Measurements from ENCODE around the gene ACSF3. TPM values are rescaled to one million over a fixed set of nuclear protein-coding genes. Genes with fewer than 3 reads are reported as not detected.
"Not testable (repeated sequence)": the region's sequence is repeated elsewhere in the genome, so short reads cannot be mapped to it uniquely, and the experiment has no call there.

ACSF3 gene
- total RNA-seq, 2 experiments from 2014 or later = 36.5 to 39.2 TPM

DNA sequence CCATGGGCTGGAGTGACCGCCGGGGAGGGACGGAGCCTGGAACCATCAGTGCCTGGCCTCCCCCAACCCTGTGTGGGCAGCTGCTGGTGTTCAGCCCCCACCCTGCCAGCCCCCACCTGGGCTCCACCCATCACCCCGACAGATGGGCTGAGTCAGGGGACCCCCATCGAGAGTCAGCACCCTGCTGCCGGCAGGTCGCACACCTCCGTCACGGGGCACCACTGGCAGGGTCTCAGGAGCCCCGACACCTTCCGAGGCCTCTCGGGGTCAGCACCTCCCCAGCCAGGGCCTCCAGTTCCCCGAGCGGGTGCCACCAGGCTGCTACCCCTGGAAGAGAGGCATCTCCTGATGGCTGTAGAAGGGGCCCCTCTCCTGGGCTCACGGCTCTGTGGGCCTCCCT, 38.3 kb upstream of the ACSF3 start:
- CTCF ChIA-PET = no interaction called here

GRCh38 chr16:89055894-89056555, 37.6 kb upstream of the ACSF3 start:
- POLR2A ChIA-PET = no interaction called here
- CTCF ChIA-PET = no interaction called here

More for the DNA sequence above, 38.3 kb upstream of the ACSF3 start:
- POLR2A ChIA-PET = no interaction called here

- ChIA-PET CTCF (no interaction called here), POLR2A (no interaction called here)
Observed at GRCh38 chr16:89056592-89056991, 37.1 kb upstream of the ACSF3 start.

DNA sequence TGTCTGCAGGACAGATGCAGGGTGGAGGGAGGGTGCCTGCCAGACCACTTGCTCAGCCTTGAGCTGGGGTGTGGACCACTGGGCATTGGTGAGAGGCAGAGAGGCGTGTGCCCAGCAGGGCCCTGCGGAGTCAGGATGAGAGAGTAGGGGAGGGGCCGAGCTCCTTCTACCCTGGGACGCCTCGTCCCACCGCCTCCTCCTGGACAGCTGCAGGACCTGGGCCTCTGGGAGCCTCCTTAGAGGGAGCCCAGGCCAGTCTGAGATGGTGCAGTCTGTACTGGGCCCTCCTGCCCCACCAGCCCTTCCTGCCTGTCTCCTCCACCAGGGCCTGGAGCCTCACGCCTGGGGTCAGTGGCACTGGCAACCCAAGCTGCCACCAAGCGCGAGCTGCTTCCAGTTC, 35.9 kb upstream of the ACSF3 start:
- CTCF ChIA-PET = no interaction called here
- POLR2A ChIA-PET = interaction anchor here (0.6 kb wide), 1 partner anchor 620 kb away, joined by 4 read pairs; no protein-coding TSS in a partner anchor

DNA sequence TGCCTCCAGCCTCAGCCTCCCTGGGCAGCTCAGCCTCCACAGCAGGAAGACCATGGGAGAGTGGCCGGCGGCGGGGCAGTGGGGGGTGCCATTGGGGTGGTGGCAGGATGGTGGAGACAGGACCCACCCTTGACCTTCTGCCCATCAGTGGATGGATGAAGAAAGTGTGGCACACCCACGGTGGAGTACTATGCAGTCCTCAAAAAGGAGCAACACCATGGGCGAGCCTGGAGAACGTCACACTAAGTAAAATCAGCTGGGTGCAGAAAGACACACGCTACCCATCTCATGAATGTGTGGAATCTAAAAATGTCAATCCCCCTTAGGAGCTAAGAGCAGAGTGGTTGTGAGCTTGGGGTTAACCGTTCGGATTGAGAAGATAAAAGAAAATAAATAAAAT, 34.8 kb upstream of the ACSF3 start:
- ChIA-PET POLR2A (no interaction called here), CTCF (no interaction called here)

DNA sequence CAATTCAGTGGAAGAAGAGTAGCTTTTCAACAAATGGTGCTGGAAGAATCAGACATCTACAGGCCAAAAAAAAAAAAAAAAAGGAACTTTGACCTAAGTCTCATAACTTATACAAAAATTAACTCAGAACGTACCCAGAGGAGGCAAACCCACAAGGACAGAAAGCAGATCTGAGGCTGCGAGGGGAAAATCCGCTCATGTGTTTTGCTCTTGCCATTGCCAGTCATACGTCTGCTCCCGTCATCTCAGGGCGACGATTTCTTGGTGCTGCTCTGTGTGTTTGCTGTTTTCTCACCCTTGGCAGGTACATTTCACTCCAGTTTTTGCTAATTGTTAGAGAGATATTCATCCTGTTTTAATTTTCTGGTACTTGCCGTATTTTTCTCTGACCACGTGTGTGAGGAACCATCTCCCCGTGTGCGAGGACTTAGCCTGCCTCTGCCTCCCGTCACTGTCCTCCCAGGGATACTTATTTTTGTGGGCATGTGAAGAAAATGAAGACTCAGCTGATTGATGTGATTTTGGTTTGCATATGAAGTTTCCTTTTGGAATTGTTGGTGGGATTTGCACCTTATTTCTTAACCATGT, 33.4 kb upstream of the ACSF3 start:
- POLR2A ChIA-PET = no interaction called here
- CTCF ChIA-PET = no interaction called here

DNA sequence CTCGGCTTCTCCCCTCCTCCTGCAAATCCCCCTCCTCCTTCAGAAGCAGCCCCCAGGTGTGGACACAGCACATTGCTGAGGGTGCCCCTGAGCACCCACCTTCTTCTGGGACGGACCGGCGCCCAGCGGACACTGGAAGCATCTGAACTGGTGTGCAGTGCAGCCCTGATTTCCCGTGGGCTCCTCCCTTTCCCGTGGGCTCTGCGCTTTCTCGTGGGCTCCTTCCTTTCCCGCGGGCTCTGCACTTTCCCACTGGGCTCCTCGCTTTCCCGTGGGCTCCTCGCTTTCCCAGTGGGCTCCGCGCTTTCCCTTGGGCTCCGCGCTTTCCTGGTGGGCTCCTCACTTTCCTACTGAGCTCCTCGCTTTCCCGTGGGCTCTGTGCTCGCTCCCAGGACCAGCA, 32.6 kb upstream of the ACSF3 start:
- ChIA-PET CTCF (no interaction called here), POLR2A (interaction anchor here (0.5 kb wide), 1 partner anchor 12 kb away, joined by 6 read pairs; no protein-coding TSS in a partner anchor)

DNA sequence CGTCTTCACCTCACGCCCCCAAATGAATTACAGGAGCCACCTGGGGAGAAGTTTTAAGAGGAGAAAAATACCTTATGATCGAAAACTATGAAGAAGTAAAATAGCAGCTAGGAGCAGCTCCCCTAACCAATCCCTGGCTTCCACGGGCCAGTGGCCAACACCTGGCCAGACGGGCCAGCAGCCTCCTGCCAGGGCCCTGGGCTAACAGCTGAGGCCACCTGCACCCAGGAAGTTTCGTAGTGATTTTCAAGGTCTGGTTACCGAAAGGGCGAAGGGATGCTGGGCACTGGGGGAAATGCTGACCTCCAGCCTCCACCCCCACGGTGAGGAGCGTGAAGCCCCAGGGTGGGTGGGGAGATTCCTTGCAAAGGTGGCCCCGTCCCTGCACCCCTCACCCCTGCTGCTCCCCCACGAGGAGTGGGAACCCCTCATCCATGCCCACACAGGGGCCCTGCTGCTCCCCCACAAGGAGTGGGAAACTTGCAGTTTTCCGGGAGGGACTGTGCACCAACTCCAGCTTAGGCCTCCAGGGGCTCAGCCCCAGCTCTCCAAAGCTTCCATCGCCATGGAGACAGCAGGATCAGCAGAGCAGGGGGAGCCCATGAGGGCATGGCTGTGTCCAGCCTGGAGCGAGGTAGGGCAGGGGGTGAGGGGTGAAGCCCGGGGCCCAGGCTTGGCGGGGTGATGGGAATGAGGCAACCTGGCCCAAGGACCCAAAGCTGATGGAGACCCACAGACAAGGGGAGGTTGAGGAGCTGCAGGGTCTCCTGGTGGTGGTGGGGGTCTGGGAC, 31.9 kb upstream of the ACSF3 start:
- ChIA-PET POLR2A (interaction anchor here (0.5 kb wide), 1 partner anchor 11 kb away, joined by 6 read pairs; no protein-coding TSS in a partner anchor), CTCF (no interaction called here)

- POLR2A ChIA-PET = no interaction called here
- CTCF ChIA-PET = no interaction called here
Observed at GRCh38 chr16:89062389-89063345, 31.0 kb upstream of the ACSF3 start.

DNA sequence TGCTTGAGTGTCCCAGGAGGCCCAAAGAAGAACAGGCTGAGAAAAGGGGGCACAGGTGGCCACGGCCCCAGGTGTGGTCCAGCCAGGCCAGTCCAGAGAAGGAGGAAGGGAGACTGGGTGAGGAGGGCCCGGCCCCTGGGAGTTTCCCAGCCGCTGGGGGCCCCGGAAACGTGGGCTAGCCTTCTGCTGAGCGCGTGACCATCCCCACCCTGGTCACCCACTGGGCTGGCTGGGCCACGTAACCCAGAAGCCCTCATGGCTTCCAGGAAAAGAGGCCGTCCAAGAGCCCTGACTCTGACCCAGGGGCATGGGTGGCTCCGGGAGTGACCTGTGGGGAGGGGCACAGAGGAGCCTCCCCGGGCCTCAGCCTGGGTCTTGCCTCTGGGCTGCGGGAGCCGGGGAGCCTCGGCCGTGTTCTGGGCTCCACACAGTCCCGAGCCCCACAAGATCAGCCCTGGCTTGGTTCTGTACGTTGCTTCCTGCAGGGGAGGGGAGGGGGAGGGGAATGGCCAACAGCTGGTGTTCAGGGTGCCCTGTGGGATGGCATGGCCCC, 29.8 kb upstream of the ACSF3 start:
- POLR2A ChIA-PET = no interaction called here
- CTCF ChIA-PET = no interaction called here

- ChIA-PET CTCF (no interaction called here), POLR2A (no interaction called here)
Observed at GRCh38 chr16:89064606-89065457, 28.8 kb upstream of the ACSF3 start.

DNA sequence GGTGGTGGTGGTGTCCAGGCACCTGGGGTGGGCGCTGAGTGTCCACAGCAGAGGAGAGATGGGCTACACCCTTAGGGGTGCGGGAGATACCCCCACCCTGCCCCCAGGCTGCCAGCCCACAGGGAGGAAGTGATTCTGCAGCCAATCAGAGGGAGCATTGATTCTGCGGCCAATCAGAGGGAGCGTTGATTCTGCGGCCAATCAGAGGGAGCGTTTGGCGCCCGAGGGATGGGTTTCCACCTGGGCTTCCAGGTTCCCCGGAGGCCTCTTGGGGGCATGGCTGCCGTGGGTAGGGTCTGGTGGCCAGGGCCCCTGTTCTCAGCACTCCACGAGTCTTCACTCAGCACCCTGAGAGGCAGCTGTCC, 28.2 kb upstream of the ACSF3 start:
- ChIA-PET POLR2A (no interaction called here), CTCF (no interaction called here)

DNA sequence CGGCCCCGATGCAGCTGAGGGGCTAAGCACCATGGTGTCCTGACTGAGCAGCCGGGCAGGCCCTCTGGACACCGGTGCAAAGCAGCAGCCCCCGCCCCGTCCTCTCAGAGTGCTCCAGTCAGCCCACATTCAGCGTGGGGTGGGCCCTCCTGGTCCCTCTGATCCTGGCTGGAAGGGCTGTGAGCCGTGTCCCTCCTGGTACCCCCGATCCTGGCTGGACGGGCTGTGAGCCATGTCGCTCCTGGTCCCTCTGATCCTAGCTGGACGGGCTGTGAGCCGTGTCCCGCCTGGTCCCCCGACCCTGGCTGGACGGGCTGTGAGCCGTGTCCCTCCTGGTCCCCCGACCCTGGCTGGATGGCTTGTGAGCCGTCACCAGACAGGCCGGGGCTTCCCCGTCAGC, 26.9 kb upstream of the ACSF3 start:
- ChIA-PET POLR2A (no interaction called here), CTCF (no interaction called here)

- POLR2A ChIA-PET = no interaction called here
- CTCF ChIA-PET = no interaction called here
Observed at GRCh38 chr16:89067677-89068443, 25.8 kb upstream of the ACSF3 start.

DNA sequence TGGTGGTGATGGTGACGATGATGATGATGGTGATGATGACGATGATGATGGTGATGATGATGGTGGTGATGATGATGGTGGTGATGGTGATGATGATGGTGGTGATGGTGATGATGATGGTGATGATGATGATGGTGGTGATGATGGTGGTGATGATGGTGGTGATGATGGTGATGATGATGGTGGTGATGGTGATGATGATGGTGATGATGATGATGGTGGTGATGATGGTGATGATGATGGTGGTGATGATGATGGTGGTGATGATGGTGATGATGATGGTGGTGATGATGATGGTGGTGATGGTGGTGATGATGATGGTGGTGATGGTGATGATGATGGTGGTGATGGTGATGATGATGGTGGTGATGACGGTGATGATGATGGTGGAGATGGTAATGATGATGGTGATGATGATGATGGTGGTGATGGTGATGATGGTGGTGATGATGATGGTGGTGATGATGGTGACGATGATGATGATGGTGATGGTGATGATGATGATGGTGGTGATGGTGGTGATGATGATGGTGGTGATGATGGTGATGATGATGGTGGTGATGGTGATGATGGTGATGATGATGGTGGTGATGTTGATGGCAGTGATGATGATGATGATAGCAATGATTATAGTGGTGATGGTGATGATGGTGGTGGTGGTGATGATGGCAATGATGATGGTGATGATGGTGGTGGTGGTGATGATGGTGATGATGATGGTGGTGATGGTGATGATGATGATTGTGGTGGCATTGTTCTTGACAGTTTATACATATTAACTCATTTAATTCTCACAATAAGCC, 24.6 kb upstream of the ACSF3 start:
- CTCF ChIA-PET, POLR2A ChIA-PET: not testable (repeated sequence)

- ChIA-PET POLR2A (no interaction called here), CTCF (no interaction called here)
Observed at GRCh38 chr16:89069920-89070319, 23.7 kb upstream of the ACSF3 start.

GRCh38 chr16:89070590-89070989, 23.1 kb upstream of the ACSF3 start:
- ChIA-PET POLR2A (no interaction called here), CTCF (no interaction called here)
